SK-N-MC (cell line): ENCODE data around the gene GPR179.

Experiments
- EZH2 ChIP-seq: fragments of 200-600 bp; sonication (generic); IDR thresholded peaks from one replicate; pipeline ENCODE4 v1.6.1; 2017; ENCODE audit warnings: antibody characterized with exemption
- POLR2AphosphoS5 ChIP-seq: IDR thresholded peaks from 2 replicates; pipeline ENCODE4 v1.6.1; 2012; ENCODE audit warnings: mild to moderate bottlenecking, low read depth, low read length, borderline replicate concordance

DNA sequence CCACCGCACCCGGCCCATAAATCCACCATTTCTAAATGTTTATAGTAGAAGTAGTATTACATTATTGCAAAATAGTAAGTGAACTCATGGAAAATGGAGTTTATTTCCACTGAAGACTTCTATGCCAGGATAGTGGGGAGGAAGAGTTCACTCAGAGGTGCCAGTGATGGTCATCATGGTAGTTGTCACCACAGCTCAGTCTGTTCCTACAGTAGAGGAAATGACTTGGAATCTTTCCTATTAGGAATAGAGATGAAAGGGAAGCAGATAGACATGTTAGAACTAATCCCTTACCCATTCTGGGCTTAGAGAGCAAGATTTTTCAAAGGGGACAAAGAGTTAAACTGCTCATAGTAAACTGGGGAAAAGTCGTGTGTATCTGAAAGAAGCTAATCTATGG is 26.7 kb downstream of the GPR179 start:
- TF ChIP-seq EZH2 (no peak), POLR2AphosphoS5 (no peak)
